ENCODE measurements around the gene DDX41.

DDX41 gene

DNA sequence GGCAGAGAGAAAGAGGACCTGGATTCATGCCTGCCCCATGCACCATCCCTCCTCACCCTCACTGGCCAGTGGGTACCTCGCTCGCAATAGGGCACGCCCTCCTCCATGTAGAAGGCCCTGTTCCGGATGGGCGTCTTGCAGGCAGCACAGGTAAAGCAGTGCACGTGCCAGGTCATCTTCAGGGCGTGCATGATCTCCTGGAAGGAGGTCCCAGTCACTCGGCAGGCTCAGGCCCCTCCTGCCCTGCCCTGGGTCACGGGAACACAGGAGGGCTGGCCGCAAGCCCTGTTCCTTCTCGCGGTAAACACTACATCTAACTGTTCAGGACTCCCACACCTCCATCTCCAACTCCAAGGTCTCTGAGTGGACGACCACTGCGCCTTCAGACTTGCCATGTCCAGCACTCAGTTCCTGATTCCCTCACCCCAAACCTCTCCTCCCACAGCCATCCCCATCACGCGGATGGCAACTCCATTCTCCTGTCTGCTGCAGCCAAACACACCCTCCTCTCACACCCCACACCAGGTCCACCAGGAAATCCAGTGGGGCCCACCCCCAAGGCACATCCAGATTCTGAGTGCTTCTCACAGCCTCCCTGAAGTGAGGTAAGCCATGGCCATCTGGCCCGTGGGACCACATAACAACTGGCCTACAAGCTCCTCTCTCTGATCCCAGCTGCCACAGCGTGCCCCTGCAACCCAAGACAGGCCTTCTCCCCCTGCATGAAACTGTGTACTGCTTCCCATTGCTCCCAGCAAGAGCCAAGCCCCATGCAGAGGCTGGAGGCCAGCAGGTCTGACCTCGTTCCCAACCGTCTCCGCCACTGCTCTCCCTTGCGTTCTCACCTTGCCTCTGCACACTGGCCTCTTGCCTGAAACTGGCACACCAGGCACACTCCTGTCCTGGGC is 32.5 kb downstream of the DDX41 start:
- no peak overlapping the region for H3K4me3 Mint-ChIP-seq

DNA sequence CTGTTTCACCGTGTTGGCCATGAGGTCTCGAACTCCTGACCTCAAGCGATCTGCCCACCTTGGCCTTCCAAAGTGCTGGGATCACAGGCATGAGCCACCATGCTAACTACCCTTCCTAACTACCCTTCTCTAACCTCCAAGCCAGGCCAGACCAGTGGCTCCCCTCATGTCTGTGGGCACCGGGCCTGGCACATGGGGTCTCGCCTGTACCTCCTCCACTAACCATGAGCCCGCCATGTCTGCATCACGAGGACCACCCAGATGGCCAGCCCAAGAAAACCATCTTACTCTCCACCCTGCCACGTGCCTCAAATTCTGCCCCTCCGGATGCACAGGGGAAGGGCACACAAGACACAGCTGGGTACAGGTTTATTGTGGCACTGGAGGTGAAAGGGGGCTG is 33.7 kb downstream of the DDX41 start:
- Mint-ChIP-seq H3K9me3 (no peaks in the 10 kb centered on the region), H3K4me1 (ENCODE audit: low read depth) (peaks cover 16% of the 10 kb centered on the region), H3K27me3 (ENCODE audit: low read depth) (no peaks in the 10 kb centered on the region), H3K36me3 (ENCODE audit: low read depth) (peaks cover 12% of the 10 kb centered on the region), H3K27ac (no peak overlapping the region), H3K4me3 (no peak overlapping the region)
- no peak for DNase-seq (ENCODE audit: low spot score)

More for the DNA sequence above, 32.5 kb downstream of the DDX41 start:
- Mint-ChIP-seq H3K27me3 (ENCODE audit: low read depth) (no peaks in the 10 kb centered on the region), H3K9me3 (no peaks in the 10 kb centered on the region), H3K4me1 (ENCODE audit: low read depth) (peaks cover 8% of the 10 kb centered on the region), H3K27ac (peak overlapping the region; percentile 16), H3K36me3 (ENCODE audit: low read depth) (peaks cover 12% of the 10 kb centered on the region)
- DNase-seq (ENCODE audit: low spot score), result no peak

DNA sequence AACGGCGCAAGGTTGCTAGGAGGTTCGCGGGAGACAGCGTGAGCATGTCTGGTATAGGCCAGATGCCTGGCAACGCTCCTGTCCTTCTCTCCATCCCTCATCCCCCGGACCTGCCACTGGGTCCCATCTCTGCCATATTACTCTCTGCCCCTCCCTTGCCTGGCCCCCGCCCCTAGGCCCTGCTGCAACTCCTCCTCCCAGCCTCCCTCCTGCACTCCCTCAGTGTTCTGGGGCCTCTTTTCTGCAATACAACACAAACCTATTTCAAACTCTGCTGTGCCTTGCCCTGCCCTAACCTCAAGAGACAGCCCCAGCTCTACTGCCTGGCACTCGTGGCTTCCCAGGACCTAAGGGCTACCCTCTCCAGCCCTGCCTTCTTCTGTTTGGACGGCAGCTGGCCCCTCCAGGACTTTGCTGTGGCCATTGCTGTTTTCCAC is 34.4 kb downstream of the DDX41 start:
- Mint-ChIP-seq H3K9me3 (no peaks in the 10 kb centered on the region), H3K4me3 (no peak overlapping the region), H3K27ac (peak overlapping the region; percentile 55), H3K27me3 (ENCODE audit: low read depth) (no peaks in the 10 kb centered on the region), H3K4me1 (ENCODE audit: low read depth) (peaks cover 16% of the 10 kb centered on the region), H3K36me3 (ENCODE audit: low read depth) (peaks cover 11% of the 10 kb centered on the region)
- no peak for DNase-seq (ENCODE audit: low spot score)

DNA sequence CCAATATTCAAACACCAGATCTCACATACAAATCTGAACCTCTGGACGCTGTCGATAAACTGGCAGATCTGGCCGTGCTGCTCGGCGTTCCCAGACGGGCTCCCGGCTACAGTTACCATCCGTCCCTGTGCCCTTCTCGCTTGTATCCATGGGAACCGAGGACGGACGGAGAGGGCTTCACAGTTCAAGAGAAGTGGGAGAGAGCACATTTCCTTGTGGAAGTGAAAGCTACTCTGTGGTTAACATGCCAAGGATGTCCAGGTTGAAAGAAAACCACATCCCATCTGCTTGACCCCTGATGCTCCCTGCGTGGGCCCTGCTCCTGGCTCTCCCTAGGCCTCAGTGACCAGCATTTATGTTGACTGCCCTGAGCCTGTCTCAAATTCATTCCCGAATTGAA is 37.0 kb downstream of the DDX41 start:
- DNase-seq (ENCODE audit: low spot score), result no peak
- peaks cover 29% of the 10 kb centered on the region for H3K4me1 Mint-ChIP-seq (ENCODE audit: low read depth)
- H3K27me3 Mint-ChIP-seq (ENCODE audit: low read depth), result no peaks in the 10 kb centered on the region
- peak overlapping the region; percentile 75 for H3K27ac Mint-ChIP-seq
- peaks cover 5% of the 10 kb centered on the region for H3K36me3 Mint-ChIP-seq (ENCODE audit: low read depth)
- H3K4me3 Mint-ChIP-seq, result peak overlapping the region; percentile 19
- no peaks in the 10 kb centered on the region for H3K9me3 Mint-ChIP-seq

DNA sequence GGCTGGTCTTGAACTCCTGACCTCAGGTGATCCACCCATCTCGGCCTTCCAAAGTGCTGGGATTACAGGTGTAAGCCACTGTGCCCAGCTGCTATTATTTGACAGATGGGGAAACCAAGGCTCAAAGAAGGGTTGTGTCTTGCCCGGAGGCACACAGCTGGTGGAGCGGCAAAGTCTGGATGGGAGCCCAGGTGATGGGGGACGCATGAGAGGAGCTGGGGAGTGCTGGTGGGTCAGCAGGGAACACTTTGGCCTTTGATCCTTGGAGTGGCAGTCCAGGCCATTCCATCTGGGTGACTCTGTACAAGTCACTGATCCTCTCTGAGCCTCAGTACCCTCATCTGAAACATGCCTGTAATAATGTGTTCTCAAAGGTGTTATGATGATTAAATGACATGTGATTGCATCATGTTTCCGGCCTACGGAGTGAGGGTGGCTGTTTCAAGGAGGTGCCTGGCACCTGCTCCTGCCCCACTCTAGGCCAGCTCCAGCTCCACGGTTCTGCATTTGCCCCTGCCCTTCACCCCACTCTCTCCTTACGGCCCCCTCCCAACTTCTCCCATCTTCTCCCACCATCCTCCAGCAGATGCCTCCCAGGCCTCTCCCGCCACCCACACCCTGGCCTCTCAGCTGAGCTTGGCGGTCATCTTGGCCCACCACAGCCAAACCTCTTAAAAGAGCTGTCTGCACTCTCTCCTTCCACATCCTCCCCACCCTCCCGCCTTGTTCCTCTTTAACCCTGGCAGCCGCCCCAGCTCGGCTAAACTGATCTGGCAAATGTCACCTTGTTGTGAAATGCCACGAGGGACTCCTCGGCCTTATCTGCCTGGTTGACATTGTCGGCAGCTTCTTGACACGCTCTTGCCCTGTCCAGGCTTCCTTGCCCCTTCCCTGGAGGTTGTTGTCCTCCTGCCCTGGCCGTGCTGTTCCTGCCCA is 37.8 kb downstream of the DDX41 start:
- H3K4me3 Mint-ChIP-seq, result peak overlapping the region; percentile 1
- H3K9me3 Mint-ChIP-seq, result no peaks in the 10 kb centered on the region
- H3K27me3 Mint-ChIP-seq (ENCODE audit: low read depth), result peaks cover 7% of the 10 kb centered on the region
- H3K36me3 Mint-ChIP-seq (ENCODE audit: low read depth), result peaks cover 7% of the 10 kb centered on the region
- peak overlapping the region; percentile 85 for H3K27ac Mint-ChIP-seq
- H3K4me1 Mint-ChIP-seq (ENCODE audit: low read depth), result peaks cover 36% of the 10 kb centered on the region
- no peak for DNase-seq (ENCODE audit: low spot score)

DNA sequence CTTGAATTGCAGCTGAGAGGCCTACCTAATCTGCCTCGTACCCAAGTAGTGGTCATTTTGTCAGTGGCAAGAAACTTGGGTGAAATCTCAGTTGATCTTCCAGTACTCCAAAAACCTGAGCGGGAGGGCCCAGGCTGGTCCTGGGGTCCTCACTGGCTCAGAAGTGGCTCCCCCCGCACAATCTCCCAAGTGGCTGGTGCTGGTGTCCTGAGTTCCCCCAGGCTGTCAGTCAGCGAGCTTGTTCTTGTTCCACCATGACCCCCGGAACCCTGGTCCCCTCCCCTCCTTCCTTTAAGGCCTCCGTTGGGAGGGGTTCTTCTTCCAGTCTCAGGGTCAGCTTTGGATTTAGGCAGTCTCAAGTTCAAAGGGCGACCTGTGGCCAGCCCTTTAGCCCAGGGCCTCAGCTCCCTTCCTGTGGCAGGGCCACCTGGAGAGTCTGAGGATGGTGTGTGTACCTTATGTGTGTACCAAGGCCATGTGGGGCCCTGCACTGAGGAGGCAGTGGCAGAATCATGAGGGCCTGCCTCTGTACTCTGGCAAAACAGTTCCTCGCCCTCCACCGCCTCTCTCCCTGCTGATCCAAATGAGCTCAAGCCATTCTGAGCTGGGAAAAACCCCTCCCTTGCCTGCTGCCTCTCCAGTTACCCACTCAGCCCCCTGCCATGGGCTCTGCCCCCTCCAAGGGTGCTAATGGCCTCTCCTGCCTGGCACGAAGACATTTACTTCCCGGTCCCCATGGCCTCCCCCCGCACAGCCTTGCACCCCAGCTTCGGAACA is 38.9 kb downstream of the DDX41 start:
- Mint-ChIP-seq H3K4me1 (ENCODE audit: low read depth) (peaks cover 38% of the 10 kb centered on the region), H3K36me3 (ENCODE audit: low read depth) (peaks cover 7% of the 10 kb centered on the region), H3K4me3 (no peak overlapping the region), H3K9me3 (no peaks in the 10 kb centered on the region), H3K27me3 (ENCODE audit: low read depth) (peaks cover 9% of the 10 kb centered on the region), H3K27ac (no peak overlapping the region)
- no peak for DNase-seq (ENCODE audit: low spot score)

DNA sequence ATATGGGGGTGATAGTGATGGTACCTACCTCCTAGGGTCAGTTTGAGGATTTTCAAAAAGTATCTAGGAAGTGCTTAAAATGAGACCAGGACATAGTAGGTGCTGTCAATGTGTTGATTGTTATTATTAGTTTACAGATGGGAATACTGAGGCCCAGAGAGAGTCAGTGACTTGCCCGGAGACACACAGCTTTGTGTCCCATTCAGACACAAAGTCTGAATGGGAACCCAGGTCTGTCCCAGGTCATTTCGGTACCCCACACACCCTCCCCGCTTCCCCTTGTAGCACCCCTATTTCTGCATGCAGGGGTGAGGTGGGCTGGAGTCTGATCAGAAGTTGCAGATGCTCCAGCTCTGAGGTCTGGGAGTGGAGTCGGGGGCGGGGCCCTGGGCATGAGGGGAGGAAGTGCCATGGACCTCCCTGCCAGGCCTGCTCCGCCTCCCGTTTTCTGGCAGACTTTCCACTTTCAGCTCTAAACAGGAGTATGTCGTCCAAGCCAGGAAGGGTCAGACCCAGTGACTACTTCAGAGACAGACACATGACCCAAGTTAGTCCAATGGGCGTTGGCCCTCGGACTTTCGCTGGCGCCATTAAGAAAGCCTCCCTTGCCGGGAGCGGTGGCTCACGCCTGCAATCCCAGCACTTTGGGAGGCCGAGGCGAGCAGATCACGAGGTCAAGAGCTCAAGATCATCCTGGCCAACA is 40.1 kb downstream of the DDX41 start:
- peaks cover 9% of the 10 kb centered on the region for H3K27me3 Mint-ChIP-seq (ENCODE audit: low read depth)
- no peak overlapping the region for H3K27ac Mint-ChIP-seq
- no peak overlapping the region for H3K4me3 Mint-ChIP-seq
- DNase-seq (ENCODE audit: low spot score), result no peak
- peaks cover 3% of the 10 kb centered on the region for H3K36me3 Mint-ChIP-seq (ENCODE audit: low read depth)
- peaks cover 39% of the 10 kb centered on the region for H3K4me1 Mint-ChIP-seq (ENCODE audit: low read depth)
- no peaks in the 10 kb centered on the region for H3K9me3 Mint-ChIP-seq

DNA sequence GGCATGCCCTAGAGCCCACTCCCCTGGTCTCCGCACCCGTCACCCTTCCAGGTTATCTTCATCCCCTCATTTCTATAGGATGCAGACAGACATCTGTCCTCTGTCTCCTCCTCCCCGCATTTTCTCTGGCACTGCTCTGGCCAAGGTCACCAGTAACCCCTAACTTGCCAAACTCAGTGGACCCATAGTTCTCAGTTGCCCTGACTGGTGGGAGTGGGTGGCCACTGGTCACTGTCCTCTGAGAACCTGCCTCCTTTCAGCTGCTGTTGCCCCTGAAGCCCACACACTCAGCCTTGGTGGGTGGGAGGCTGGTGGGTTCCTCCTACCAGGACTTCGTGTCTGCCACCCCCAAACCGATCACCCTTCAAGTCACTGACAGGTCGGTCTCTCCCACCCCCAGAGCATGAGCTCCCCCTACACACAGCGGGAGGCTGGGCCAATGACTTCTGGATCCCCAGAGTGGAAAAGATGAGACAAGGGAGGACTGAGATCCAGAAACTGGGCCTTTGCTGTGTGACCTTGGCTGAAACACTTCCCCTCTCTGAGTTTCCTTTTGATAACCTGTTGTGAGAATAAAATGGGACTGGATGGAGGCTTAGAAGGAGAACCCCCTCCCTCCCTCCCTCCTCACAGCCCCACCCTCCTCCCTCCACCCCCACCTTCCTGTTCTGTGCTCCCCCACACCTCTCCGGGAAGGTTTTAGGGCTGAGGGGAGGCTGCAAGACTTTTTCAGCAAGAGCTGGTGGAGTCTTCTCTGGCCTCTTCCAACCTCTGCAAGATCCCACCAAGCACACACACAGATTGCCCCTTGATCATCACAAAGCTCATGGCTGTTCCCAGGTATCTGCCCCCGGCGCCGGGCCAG is 41.0 kb downstream of the DDX41 start:
- peaks cover 42% of the 10 kb centered on the region for H3K4me1 Mint-ChIP-seq (ENCODE audit: low read depth)
- peaks cover 9% of the 10 kb centered on the region for H3K27me3 Mint-ChIP-seq (ENCODE audit: low read depth)
- peaks cover 3% of the 10 kb centered on the region for H3K36me3 Mint-ChIP-seq (ENCODE audit: low read depth)
- H3K27ac Mint-ChIP-seq, result peak overlapping the region; percentile 52
- no peaks in the 10 kb centered on the region for H3K9me3 Mint-ChIP-seq
- H3K4me3 Mint-ChIP-seq, result peak overlapping the region; percentile 11
- DNase-seq (ENCODE audit: low spot score), result no peak

DNA sequence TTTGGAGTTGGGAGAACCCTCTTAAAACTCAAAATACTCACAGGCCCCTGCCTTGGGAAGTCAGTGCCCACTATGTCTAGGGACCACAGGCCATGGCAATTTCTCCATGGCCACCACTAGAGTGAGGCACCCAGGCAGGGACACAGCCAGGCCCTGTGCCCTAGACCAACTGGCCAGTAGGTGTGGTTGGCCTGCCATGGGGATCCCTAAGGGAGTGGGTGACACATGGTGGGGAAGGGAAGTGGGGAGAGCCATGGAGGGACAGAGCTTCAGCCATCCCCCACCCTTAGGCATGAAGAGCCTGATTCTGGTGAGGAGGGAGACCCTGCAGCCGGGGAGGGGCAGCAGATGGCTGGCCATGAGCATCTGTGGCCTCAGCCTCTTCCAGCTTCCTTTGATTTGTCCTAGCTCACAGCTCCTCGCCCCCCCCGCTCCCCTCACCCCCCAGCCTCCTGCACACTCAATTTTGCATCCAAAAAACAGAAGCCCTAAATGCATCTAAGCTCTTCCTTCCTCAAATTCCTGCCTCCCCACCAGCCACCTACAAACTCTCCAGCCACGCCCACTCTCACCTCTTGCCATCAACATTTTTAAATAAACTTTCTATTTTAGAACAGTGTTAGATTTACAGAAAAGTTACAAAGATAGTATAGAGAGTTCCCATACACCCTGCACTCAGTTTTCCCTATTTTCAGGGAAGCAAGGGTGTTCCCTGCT is 41.8 kb downstream of the DDX41 start:
- H3K4me1 Mint-ChIP-seq (ENCODE audit: low read depth), result peaks cover 40% of the 10 kb centered on the region
- peaks cover 3% of the 10 kb centered on the region for H3K36me3 Mint-ChIP-seq (ENCODE audit: low read depth)
- H3K27ac Mint-ChIP-seq, result peak overlapping the region; percentile 26
- no peak for DNase-seq (ENCODE audit: low spot score)
- H3K4me3 Mint-ChIP-seq, result peak overlapping the region; percentile 83
- no peaks in the 10 kb centered on the region for H3K9me3 Mint-ChIP-seq
- H3K27me3 Mint-ChIP-seq (ENCODE audit: low read depth), result peaks cover 9% of the 10 kb centered on the region

DNA sequence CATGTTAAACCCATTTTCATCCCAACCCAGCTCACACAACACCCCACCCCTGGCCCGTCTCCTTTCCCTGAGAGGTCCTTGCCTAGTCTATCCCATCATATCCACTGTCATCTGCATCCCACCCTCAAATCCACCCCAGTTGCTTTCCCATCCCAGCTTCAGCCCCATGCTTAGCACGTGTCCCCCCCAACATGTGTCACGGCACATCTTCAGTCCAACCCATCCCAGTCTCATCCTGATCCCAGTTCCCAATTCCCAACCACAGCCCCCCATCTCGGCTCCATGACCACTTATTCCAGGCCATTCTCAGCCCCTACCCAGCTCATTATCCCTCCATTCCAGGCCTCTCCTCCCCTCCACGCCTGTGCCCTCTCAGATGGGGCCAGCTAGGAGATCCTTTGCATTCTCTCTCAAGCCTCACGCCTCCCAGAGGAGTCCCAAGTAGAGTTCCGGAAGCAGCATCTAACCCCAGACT is 42.7 kb downstream of the DDX41 start:
- Mint-ChIP-seq H3K4me3 (peak overlapping the region; percentile 83), H3K27ac (peak overlapping the region; percentile 62), H3K27me3 (ENCODE audit: low read depth) (peaks cover 9% of the 10 kb centered on the region), H3K9me3 (no peaks in the 10 kb centered on the region), H3K36me3 (ENCODE audit: low read depth) (peaks cover 3% of the 10 kb centered on the region), H3K4me1 (ENCODE audit: low read depth) (peaks cover 31% of the 10 kb centered on the region)
- DNase-seq (ENCODE audit: low spot score), result no peak

DNA sequence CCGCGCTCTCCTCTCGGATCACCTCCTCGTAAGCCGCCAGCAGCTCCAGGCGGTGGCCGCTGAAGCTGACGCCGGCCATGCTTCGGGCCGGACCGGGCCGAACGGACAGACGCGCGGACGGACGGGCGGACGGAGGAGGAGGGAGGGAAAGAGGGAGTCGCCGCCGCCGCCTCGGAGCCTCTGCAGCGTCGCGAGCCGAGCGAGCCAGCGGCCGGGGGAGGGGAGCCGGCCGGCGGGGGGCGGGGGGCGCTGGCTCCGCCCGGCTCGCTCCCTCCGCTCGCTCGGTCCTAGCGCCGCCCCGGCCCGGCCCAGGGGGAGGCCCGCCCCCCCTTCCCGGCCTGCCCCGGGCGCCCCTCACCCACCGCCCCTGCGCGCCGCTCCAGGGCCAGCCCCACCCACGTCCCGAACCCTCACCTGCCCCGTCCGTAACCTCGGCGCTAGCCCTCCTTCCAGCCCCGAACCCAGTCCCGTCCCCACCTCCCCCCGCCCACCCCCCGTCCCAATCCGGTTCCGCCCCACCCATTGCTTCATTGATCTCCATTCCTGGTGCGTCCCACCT is 43.2 kb downstream of the DDX41 start, which contains the start of gene DBN1:
Gene DBN1, minus strand, starts transcription at position 192 of the 559 bp plus-strand sequence. Its CDS starts 113 bp downstream, at position 79.
- DNase-seq (ENCODE audit: low spot score), result no peak
- Mint-ChIP-seq H3K27ac (peak within 1 kb of the TSS; percentile 62), H3K4me3 (peak within 1 kb of the TSS; percentile 83), H3K4me1 (ENCODE audit: low read depth) (peaks cover 26% of the 10 kb centered on the region), H3K9me3 (no peaks in the 10 kb centered on the region), H3K36me3 (ENCODE audit: low read depth) (peaks cover 3% of the 10 kb centered on the region), H3K27me3 (ENCODE audit: low read depth) (peaks cover 9% of the 10 kb centered on the region)
